Head of caudate nucleus (tissue), 42 donors: Measurements from ENCODE around the gene PRKN.
A peak's percentile ranks its signal among the peaks of the same experiment; 100 is the strongest.

Source experiments
- DNase-seq, 42 donors: peaks; one replicate each; pipeline versions ENCODE4 v3.0.0 to v3.0.0-alpha.2; 2020 to 2021; ENCODE audit warnings: mixed read lengths in 7 of 42
- intact Hi-C: fragments of 100-400 bp; cut with DNase I; formaldehyde crosslinking; loops from one replicate; pipeline ENCODE4 v1.15.0; 2022

The PRKN gene

GRCh38 chr6:162489101-162489976 lies 238.2 kb downstream of the PRKN start:
- DNase-seq: no peak
- intact Hi-C loops: no loop called here

- intact Hi-C loops: no loop called here
- no peak for DNase-seq
These were observed 239.1 kb downstream of the PRKN start for GRCh38 chr6:162488444-162488843.

GRCh38 chr6:162485464-162485863 lies 242.1 kb downstream of the PRKN start:
- peak in 2 of 42 donors; percentile 20 to 28 for DNase-seq
- intact Hi-C loops: no loop called here

GRCh38 chr6:162481938-162482337 lies 245.6 kb downstream of the PRKN start:
- intact Hi-C loops: no loop called here
- no peak for DNase-seq

GRCh38 chr6:162481320-162481719 lies 246.2 kb downstream of the PRKN start:
- no peak for DNase-seq
- intact Hi-C loops: no loop called here

- no peak for DNase-seq
- intact Hi-C loops: no loop called here
These were observed 249.3 kb downstream of the PRKN start for GRCh38 chr6:162478192-162478671.

- no peak for DNase-seq
- intact Hi-C loops: no loop called here
These were observed 252.8 kb downstream of the PRKN start for GRCh38 chr6:162474722-162475121.

GRCh38 chr6:162471842-162472241 lies 255.7 kb downstream of the PRKN start:
- intact Hi-C loops: no loop called here
- no peak for DNase-seq

- intact Hi-C loops: no loop called here
- no peak for DNase-seq
These were observed 259.2 kb downstream of the PRKN start for GRCh38 chr6:162468326-162468725.

GRCh38 chr6:162467679-162468078 lies 259.9 kb downstream of the PRKN start:
- no peak for DNase-seq
- intact Hi-C loops: no loop called here

- DNase-seq: no peak
- intact Hi-C loops: no loop called here
These were observed 264.0 kb downstream of the PRKN start for GRCh38 chr6:162463576-162463975.

- intact Hi-C loops: no loop called here
- DNase-seq: no peak
These were observed 267.6 kb downstream of the PRKN start for GRCh38 chr6:162459985-162460384.

GRCh38 chr6:162450358-162450757 lies 277.2 kb downstream of the PRKN start:
- no peak for DNase-seq
- intact Hi-C loops: no loop called here

- DNase-seq: no peak
- intact Hi-C loops: no loop called here
These were observed 279.3 kb downstream of the PRKN start for GRCh38 chr6:162448294-162448693.

GRCh38 chr6:162443101-162443500 lies 284.5 kb downstream of the PRKN start:
- intact Hi-C loops: no loop called here
- DNase-seq: peak in 24 of 42 donors; percentile 5 to 57 (median 20)

GRCh38 chr6:162442687-162443086 lies 284.9 kb downstream of the PRKN start:
- intact Hi-C loops: no loop called here
- peak in 40 of 42 donors; percentile 18 to 81 (median 62) for DNase-seq

- intact Hi-C loops: no loop called here
- no peak for DNase-seq
These were observed 285.6 kb downstream of the PRKN start for GRCh38 chr6:162441991-162442390.

GRCh38 chr6:162438980-162439379 lies 288.6 kb downstream of the PRKN start:
- DNase-seq: no peak
- intact Hi-C loops: no loop called here

- intact Hi-C loops: no loop called here
- DNase-seq: no peak
These were observed 292.5 kb downstream of the PRKN start for GRCh38 chr6:162435071-162435470.

- intact Hi-C loops: no loop called here
- no peak for DNase-seq
These were observed 306.6 kb downstream of the PRKN start for GRCh38 chr6:162421004-162421403.
